ENCODE results near the gene NFKBIL1.

GRCh38 chr6:31543639-31544038, 3.8 kb upstream of the NFKBIL1 start:
- TF ChIP-seq CTCF (IDR thresholded peaks at IDR 0.05; ENCODE audit: low read depth, low read length, missing input control) (no peak), YY1 (IDR thresholded peaks at IDR 0.05) (no peak), RAD21 (IDR thresholded peaks at IDR 0.05) (no peak), TAF1 (conservative IDR thresholded peaks at IDR 0.05) (no peak)

Measured in liver (tissue), 3 donors.